Progenitor cell of endocrine pancreas (in vitro differentiated cells): Measurements from ENCODE around the gene PARD6G. TPM values are rescaled to one million over a fixed set of nuclear protein-coding genes. Genes with fewer than 3 reads are reported as not detected.

Source experiments
- DNase-seq: peaks from one replicate; pipeline ENCODE4 v3.0.0; 2021; ENCODE audit warnings: low spot score; ENCODE audit not compliant: unreplicated experiment
- H3K27ac Mint-ChIP-seq: 2 replicates; pipeline ENCODE4 v1.8.0; 2021; ENCODE audit warnings: mild to moderate bottlenecking, moderate library complexity, mixed read lengths
- H3K27me3 Mint-ChIP-seq: 2 replicates; pipeline ENCODE4 v1.8.0; 2021; ENCODE audit warnings: mixed read lengths
- H3K36me3 Mint-ChIP-seq: 2 replicates; pipeline ENCODE4 v1.8.0; 2022; ENCODE audit warnings: mixed read lengths; ENCODE audit not compliant: insufficient read depth
- H3K4me1 Mint-ChIP-seq: 2 replicates; pipeline ENCODE4 v1.8.0; 2021; ENCODE audit warnings: low read depth, mixed read lengths
- H3K4me3 Mint-ChIP-seq: 2 replicates; pipeline ENCODE4 v1.8.0; 2021; ENCODE audit warnings: low read depth, mild to moderate bottlenecking, moderate library complexity, mixed read lengths
- H3K9me3 Mint-ChIP-seq: 2 replicates; pipeline ENCODE4 v1.8.0; 2021; ENCODE audit warnings: low read depth, mixed read lengths
- CTCF ChIP-seq: fragments of 200-600 bp; sonication (generic); IDR thresholded peaks from one replicate; pipeline ENCODE4 v1.5.0; 2021; ENCODE audit warnings: antibody characterized with exemption, mild to moderate bottlenecking; ENCODE audit not compliant: unreplicated experiment
- total RNA-seq: library from RNA; stranded (reverse); gene quantifications from 2 replicates; pipeline ENCODE4 v1.2.1, GENCODE V29; 2021

The PARD6G gene
- total RNA-seq, 1 donor from 2014 or later: 25.8 TPM

- H3K4me1 Mint-ChIP-seq: no peaks in the 10 kb centered on the region
- H3K27ac Mint-ChIP-seq: no peak overlapping the region
- no peak for TF ChIP-seq CTCF
- H3K9me3 Mint-ChIP-seq: peaks cover 5% of the 10 kb centered on the region
- peaks cover 36% of the 10 kb centered on the region for H3K27me3 Mint-ChIP-seq
- DNase-seq: no peak
- no peaks in the 10 kb centered on the region for H3K36me3 Mint-ChIP-seq
- H3K4me3 Mint-ChIP-seq: no peak overlapping the region
These were observed 3.5 kb upstream of the PARD6G start for GRCh38 chr18:80250740-80251364.

- no peaks in the 10 kb centered on the region for H3K4me1 Mint-ChIP-seq
- H3K9me3 Mint-ChIP-seq: no peaks in the 10 kb centered on the region
- H3K36me3 Mint-ChIP-seq: no peaks in the 10 kb centered on the region
- TF ChIP-seq CTCF: no peak
- no peak for DNase-seq
- H3K27ac Mint-ChIP-seq: no peak overlapping the region
- peaks cover 36% of the 10 kb centered on the region for H3K27me3 Mint-ChIP-seq
- no peak overlapping the region for H3K4me3 Mint-ChIP-seq
These were observed 2.1 kb upstream of the PARD6G start for GRCh38 chr18:80249217-80250093.

GRCh38 chr18:80246445-80247392, 595 bp downstream of the PARD6G start:
- no peak overlapping the region for H3K27ac Mint-ChIP-seq
- peaks cover 24% of the 10 kb centered on the region for H3K27me3 Mint-ChIP-seq
- H3K9me3 Mint-ChIP-seq: no peaks in the 10 kb centered on the region
- no peaks in the 10 kb centered on the region for H3K4me1 Mint-ChIP-seq
- DNase-seq: peak; percentile 57
- H3K4me3 Mint-ChIP-seq: peak overlapping the region; percentile 84
- no peak for TF ChIP-seq CTCF
- no peaks in the 10 kb centered on the region for H3K36me3 Mint-ChIP-seq

GRCh38 chr18:80245781-80246444, 1.4 kb downstream of the PARD6G start:
- peak overlapping the region; percentile 84 for H3K4me3 Mint-ChIP-seq
- H3K27me3 Mint-ChIP-seq: peaks cover 22% of the 10 kb centered on the region
- H3K4me1 Mint-ChIP-seq: no peaks in the 10 kb centered on the region
- no peaks in the 10 kb centered on the region for H3K9me3 Mint-ChIP-seq
- TF ChIP-seq CTCF: no peak
- DNase-seq: no peak
- H3K36me3 Mint-ChIP-seq: no peaks in the 10 kb centered on the region
- H3K27ac Mint-ChIP-seq: peak overlapping the region; percentile 78
